GM23338 (cell line): ENCODE results near the gene ACSS3. TPM values are rescaled to one million over a fixed set of nuclear protein-coding genes. Genes with fewer than 3 reads are reported as not detected.
A peak's percentile ranks its signal among the peaks of the same experiment; 100 is the strongest.

Experiments
- ATAC-seq: fragments of 200-7000 bp; cut with Tn5 transposase; 3 replicates; pipeline ENCODE4 v1.9.1; 2020
- DNase-seq: peaks from one replicate; pipeline ENCODE4 v3.0.0-alpha.2; 2015; ENCODE audit warnings: low spot score
- H2AFZ ChIP-seq: fragments of 200-600 bp; sonication (generic); 2 replicates; pipeline ENCODE4 v1.8.0; 2016; ENCODE audit warnings: antibody characterized with exemption, mild to moderate bottlenecking, moderate library complexity
- H3F3A ChIP-seq: fragments of 200-600 bp; sonication (generic); replicated peaks from 2 replicates; pipeline ENCODE4 v1.8.0; 2017; ENCODE audit warnings: antibody characterized with exemption, mixed run types, low read depth
- H3K27ac ChIP-seq: fragments of 200-600 bp; sonication (generic); 2 replicates; pipeline ENCODE4 v1.6.1; 2016; ENCODE audit warnings: low read depth
- H3K27me3 ChIP-seq: fragments of 200-600 bp; sonication (generic); 2 replicates; pipeline ENCODE4 v1.8.0; 2016; ENCODE audit warnings: mild to moderate bottlenecking, mixed run types, moderate library complexity; ENCODE audit not compliant: insufficient read depth
- H3K36me3 ChIP-seq: fragments of 200-600 bp; sonication (generic); 2 replicates; pipeline ENCODE4 v1.8.0; 2016; ENCODE audit warnings: mild to moderate bottlenecking; ENCODE audit not compliant: insufficient read depth
- H3K4me1 ChIP-seq: fragments of 200-600 bp; sonication (generic); 2 replicates; pipeline ENCODE4 v1.8.0; 2016; ENCODE audit warnings: mild to moderate bottlenecking, moderate library complexity; ENCODE audit not compliant: insufficient read depth
- H3K4me2 ChIP-seq: fragments of 200-600 bp; sonication (generic); 2 replicates; pipeline ENCODE4 v1.7.1; 2017; ENCODE audit warnings: mixed run types
- H3K4me3 ChIP-seq: fragments of 200-600 bp; sonication (generic); 2 replicates; pipeline ENCODE4 v1.6.1; 2016; ENCODE audit warnings: mixed run types
- H3K79me2 ChIP-seq: fragments of 200-600 bp; sonication (generic); replicated peaks from 2 replicates; pipeline ENCODE4 v1.8.0; 2017; ENCODE audit warnings: mild to moderate bottlenecking; ENCODE audit not compliant: insufficient read depth
- H3K9me2 ChIP-seq: fragments of 200-600 bp; sonication (generic); 2 replicates; pipeline ENCODE4 v1.8.0; 2017; ENCODE audit not compliant: insufficient read depth
- H4K20me1 ChIP-seq: fragments of 200-600 bp; sonication (generic); replicated peaks from 2 replicates; pipeline ENCODE4 v1.8.0; 2017; ENCODE audit warnings: mild to moderate bottlenecking; ENCODE audit not compliant: insufficient read depth
- H3K27ac Mint-ChIP-seq: 2 replicates; pipeline ENCODE4 v1.8.0; 2020; ENCODE audit warnings: inconsistent platforms, mild to moderate bottlenecking, moderate library complexity, mixed read lengths
- H3K27me3 Mint-ChIP-seq: 3 replicates; pipeline ENCODE4 v1.8.0; 2022; ENCODE audit warnings: low read depth, mild to moderate bottlenecking, moderate library complexity, mixed read lengths, inconsistent platforms; ENCODE audit not compliant: insufficient read depth, poor library complexity
- H3K36me3 Mint-ChIP-seq: 3 replicates; pipeline ENCODE4 v1.8.0; 2021; ENCODE audit warnings: low read depth, mild to moderate bottlenecking, inconsistent platforms, moderate library complexity, mixed read lengths
- H3K4me1 Mint-ChIP-seq: 3 replicates; pipeline ENCODE4 v1.8.0; 2020; ENCODE audit warnings: mild to moderate bottlenecking, inconsistent platforms, mixed read lengths
- H3K4me3 Mint-ChIP-seq: 3 replicates; pipeline ENCODE4 v1.8.0; 2021; ENCODE audit warnings: moderate library complexity, mild to moderate bottlenecking, inconsistent platforms, mixed read lengths
- H3K9me3 Mint-ChIP-seq: 3 replicates; pipeline ENCODE4 v1.8.0; 2020; ENCODE audit warnings: moderate library complexity, mild to moderate bottlenecking, inconsistent platforms, mixed read lengths
- CTCF ChIP-seq, 2 experiments: fragments of 200-600 bp in 1 of 2; sonication (generic) in 1 of 2; conservative IDR thresholded peaks; 2 replicates each; pipeline versions ENCODE4 v1.5.1 to v1.6.1; 2016 to 2017; ENCODE audit warnings: antibody characterized with exemption in 2 of 2, low read depth in 2 of 2, mild to moderate bottlenecking in 2 of 2, moderate library complexity in 1 of 2
- EZH2 ChIP-seq: fragments of 200-600 bp; sonication (generic); IDR thresholded peaks from one replicate; pipeline ENCODE4 v1.8.0; 2017; ENCODE audit warnings: antibody characterized with exemption, mild to moderate bottlenecking, low read depth; ENCODE audit not compliant: unreplicated experiment
- EZH2phosphoT487 ChIP-seq: fragments of 200-600 bp; sonication (generic); IDR thresholded peaks from one replicate; pipeline ENCODE4 v1.8.1; 2018; ENCODE audit warnings: antibody characterized with exemption; ENCODE audit not compliant: unreplicated experiment
- JUNB ChIP-seq: IDR thresholded peaks from one replicate; pipeline ENCODE4 v1.6.1; 2016; ENCODE audit warnings: antibody characterized with exemption; ENCODE audit not compliant: unreplicated experiment
- NANOG ChIP-seq: IDR thresholded peaks from 2 replicates; pipeline ENCODE4 v1.6.1; 2016; ENCODE audit warnings: antibody characterized with exemption, borderline replicate concordance
- POLR2AphosphoS5 ChIP-seq: IDR thresholded peaks from 2 replicates; pipeline ENCODE4 v1.6.1; 2016; ENCODE audit warnings: antibody characterized with exemption, low read depth
- REST ChIP-seq: IDR thresholded peaks from one replicate; pipeline ENCODE4 v1.6.1; 2018; ENCODE audit warnings: antibody characterized with exemption; ENCODE audit not compliant: unreplicated experiment
- STAT1 ChIP-seq: IDR thresholded peaks from one replicate; pipeline ENCODE4 v1.6.1; 2016; ENCODE audit warnings: antibody characterized with exemption; ENCODE audit not compliant: unreplicated experiment
- ZNF114 ChIP-seq: fragments of 250-450 bp; sonication (Bioruptor Pico); IDR thresholded peaks from 2 replicates; pipeline ENCODE4 v1.5.0; 2020; ENCODE audit warnings: mild to moderate bottlenecking, moderate library complexity
- ZNF462 ChIP-seq: fragments of 250-450 bp; sonication (Bioruptor Pico); IDR thresholded peaks from 2 replicates; pipeline ENCODE4 v1.5.0; 2020; ENCODE audit warnings: mild to moderate bottlenecking, moderate library complexity
- polyA plus RNA-seq: library from polyadenylated mRNA; unstranded; fragments of >200 nt; fragmentation: Nextera tagmentation; extraction: Ambion mirVana; gene quantifications from 2 replicates; pipeline ENCODE4 v1.2.1, GENCODE V29; 2016
- total RNA-seq: library from RNA; depleted of rRNA; stranded (reverse); fragments of >200 nt; shearing (Covaris generic); gene quantifications from 2 replicates; pipeline ENCODE4 v1.2.3, GENCODE V29; 2014

ACSS3 gene
- total and polyA plus RNA-seq, 2 experiments from 2014 or later = 7.4 to 28.9 TPM

GRCh38 chr12:81297601-81298000 lies 219.7 kb downstream of the ACSS3 start (continued):
- no peak for TF ChIP-seq ZNF462 (CRISPR knock-in tag)
- TF ChIP-seq POLR2AphosphoS5 = no peak
- TF ChIP-seq EZH2 = no peak
- TF ChIP-seq CTCF (conservative IDR thresholded peaks at IDR 0.05; ENCODE audit: low read depth in 2 of 2) = no peak
- no peak for TF ChIP-seq STAT1
- TF ChIP-seq JUNB = no peak
- no peak for TF ChIP-seq EZH2phosphoT487
- TF ChIP-seq ZNF114 (CRISPR knock-in tag) = no peak

GRCh38 chr12:81300454-81300853 lies 222.6 kb downstream of the ACSS3 start:
- Mint-ChIP-seq H3K9me3 (no peaks in the 10 kb centered on the region), H3K36me3 (no peaks in the 10 kb centered on the region), H3K27ac (no peak overlapping the region), H3K4me3 (no peak overlapping the region), H3K4me1 (no peaks in the 10 kb centered on the region), H3K27me3 (no peaks in the 10 kb centered on the region)
- Histone ChIP-seq H3K4me2 (no peak overlapping the region), H3K36me3 (no peaks in the 10 kb centered on the region), H3K9me2 (no peaks in the 10 kb centered on the region), H4K20me1 (no peaks in the 10 kb centered on the region), H3K79me2 (no peaks in the 10 kb centered on the region), H3K27ac (no peak overlapping the region), H2AFZ (no peak overlapping the region), H3K27me3 (no peaks in the 10 kb centered on the region), H3F3A (no peaks in the 10 kb centered on the region), H3K4me1 (no peaks in the 10 kb centered on the region), H3K4me3 (no peak overlapping the region)
- peak; percentile 58; the same call in 2 of the 3 replicates for ATAC-seq
- TF ChIP-seq REST (peak; percentile 61), NANOG (no peak)
- peak; percentile 59 for DNase-seq
